AG04450 (cell line): ENCODE measurements around the gene NAIF1. TPM values are rescaled to one million over a fixed set of nuclear protein-coding genes. Genes with fewer than 3 reads are reported as not detected.

ENCODE experiments used
- CTCF ChIA-PET: fragments of 300-600, 350-600 bp; formaldehyde crosslinking; extraction: SDS; loops from one replicate; lab custom pipeline; 2022; ENCODE audit warnings: antibody characterized with exemption, inconsistent platforms; lab: Charles Lee
- POLR2A ChIA-PET: fragments of 350-600 bp; formaldehyde crosslinking; extraction: SDS; loops from one replicate; lab custom pipeline; 2021; ENCODE audit warnings: antibody characterized with exemption, inconsistent platforms; lab: Yijun Ruan, JAX
- DNase-seq: peaks from one replicate; pipeline ENCODE4 v3.0.0-alpha.2; 2011; ENCODE audit warnings: low read depth, low spot score
- H3K27ac ChIP-seq: one replicate; pipeline ENCODE4 v1.5.1; 2012; ENCODE audit warnings: low read depth, low read length, control low read depth
- H3K27me3 ChIP-seq: one replicate; pipeline ENCODE4 v1.6.0; 2012; ENCODE audit warnings: low read length; ENCODE audit not compliant: control insufficient read depth, insufficient read depth
- H3K4me3 ChIP-seq: 2 replicates; pipeline ENCODE4 v1.5.1; 2011; ENCODE audit warnings: mild to moderate bottlenecking, low read depth, low read length, control low read depth
- H3K9me3 ChIP-seq: 2 replicates; pipeline ENCODE4 v1.5.1; 2012; ENCODE audit warnings: low read length; ENCODE audit not compliant: control insufficient read depth, insufficient read depth
- CTCF ChIP-seq: IDR thresholded peaks from 2 replicates; pipeline ENCODE4 v1.5.1; 2011; ENCODE audit warnings: low read depth, low read length, control low read depth, inconsistent platforms
- polyA plus RNA-seq: library from polyadenylated mRNA; depleted of rRNA; stranded (reverse); fragments of >200 nt; gene quantifications from 2 replicates; pipeline ENCODE4 v1.2.3, GENCODE V29; 2011

The NAIF1 gene
- polyA plus RNA-seq, 1 experiment, result 7.5 TPM

GRCh38 chr9:128102196-128102595, 35.1 kb upstream of the NAIF1 start:
- no peak for TF ChIP-seq CTCF
- Histone ChIP-seq H3K9me3 (no peaks in the 10 kb centered on the region; the same call in 1 of the 2 replicates), H3K27me3 (no peaks in the 10 kb centered on the region), H3K4me3 (no peak overlapping the region), H3K27ac (no peak overlapping the region)
- no peak for DNase-seq
- CTCF ChIA-PET, result interaction anchor here (11.1 kb wide), 1 partner anchor 15 kb away, joined by 102 read pairs; no protein-coding TSS in a partner anchor
- POLR2A ChIA-PET, result no interaction called here

- H3K4me3 ChIP-seq, result no peak overlapping the region
- no peaks in the 10 kb centered on the region; the same call in 1 of the 2 replicates for H3K9me3 ChIP-seq
- no peak for DNase-seq
- CTCF ChIA-PET, result interaction anchor here (4.5 to 11.1 kb wide), 2 partner anchors 15 to 159 kb away, joined by 29 to 102 read pairs; no protein-coding TSS in a partner anchor
- POLR2A ChIA-PET, result no interaction called here
- TF ChIP-seq CTCF, result no peak
- no peaks in the 10 kb centered on the region for H3K27me3 ChIP-seq
- H3K27ac ChIP-seq, result no peak overlapping the region
Measured at GRCh38 chr9:128101690-128102089, 34.6 kb upstream of the NAIF1 start.

GRCh38 chr9:128101231-128101661, 34.1 kb upstream of the NAIF1 start:
- H3K27me3 ChIP-seq, result no peaks in the 10 kb centered on the region
- no peak for DNase-seq
- H3K4me3 ChIP-seq, result no peak overlapping the region
- POLR2A ChIA-PET, result interaction anchor here (0.6 to 2.4 kb wide), 2 partner anchors 10 to 20 kb away, joined by 4 to 8 read pairs; no protein-coding TSS in a partner anchor
- H3K27ac ChIP-seq, result no peak overlapping the region
- CTCF ChIA-PET, result interaction anchor here (4.5 to 11.1 kb wide), 2 partner anchors 16 to 158 kb away, joined by 29 to 102 read pairs; no protein-coding TSS in a partner anchor
- H3K9me3 ChIP-seq, result no peaks in the 10 kb centered on the region; the same call in 1 of the 2 replicates
- no peak for TF ChIP-seq CTCF

- H3K27me3 ChIP-seq, result no peaks in the 10 kb centered on the region
- H3K9me3 ChIP-seq, result no peaks in the 10 kb centered on the region; the same call in 1 of the 2 replicates
- ChIA-PET POLR2A (interaction anchor here (2.4 kb wide), 1 partner anchor 19 kb away, joined by 8 read pairs; no protein-coding TSS in a partner anchor), CTCF (interaction anchor here (1.3 to 11.1 kb wide), 3 partner anchors 17 to 157 kb away, joined by 4 to 102 read pairs (median 29); no protein-coding TSS in a partner anchor)
- H3K27ac ChIP-seq, result no peak overlapping the region
- no peak for DNase-seq
- peak overlapping the region; percentile 70; the same call in 1 of the 2 replicates for H3K4me3 ChIP-seq
- TF ChIP-seq CTCF, result no peak
Measured at GRCh38 chr9:128100581-128100980, 33.5 kb upstream of the NAIF1 start.

GRCh38 chr9:128099932-128100491, 32.9 kb upstream of the NAIF1 start:
- ChIA-PET POLR2A (interaction anchor here (0.9 to 2.4 kb wide), 2 partner anchors 17 to 19 kb away, joined by 3 to 8 read pairs; no protein-coding TSS in a partner anchor), CTCF (interaction anchor here (1.3 to 11.1 kb wide), 3 partner anchors 17 to 157 kb away, joined by 4 to 102 read pairs (median 29); no protein-coding TSS in a partner anchor)
- DNase-seq, result no peak
- TF ChIP-seq CTCF, result no peak
- H3K27me3 ChIP-seq, result no peaks in the 10 kb centered on the region
- H3K4me3 ChIP-seq, result peak overlapping the region; percentile 70
- H3K27ac ChIP-seq, result peak overlapping the region; percentile 99
- H3K9me3 ChIP-seq, result no peaks in the 10 kb centered on the region; the same call in 1 of the 2 replicates
